GM20000 (cell line): ENCODE measurements around the gene DPH6.
A peak's percentile ranks its signal among the peaks of the same experiment; 100 is the strongest.
"Not testable (repeated sequence)": the region's sequence is repeated elsewhere in the genome, so short reads cannot be mapped to it uniquely, and the experiment has no call there.

Source experiments
- DNase-seq: peaks from one replicate; pipeline ENCODE4 v3.0.0; 2012; ENCODE audit warnings: low spot score
- CTCF ChIP-seq: IDR thresholded peaks from 2 replicates; pipeline ENCODE4 v1.5.1; 2012; ENCODE audit warnings: mild to moderate bottlenecking, control low read depth; ENCODE audit errors: extremely low read depth, missing control alignments

DPH6 gene, protein sequence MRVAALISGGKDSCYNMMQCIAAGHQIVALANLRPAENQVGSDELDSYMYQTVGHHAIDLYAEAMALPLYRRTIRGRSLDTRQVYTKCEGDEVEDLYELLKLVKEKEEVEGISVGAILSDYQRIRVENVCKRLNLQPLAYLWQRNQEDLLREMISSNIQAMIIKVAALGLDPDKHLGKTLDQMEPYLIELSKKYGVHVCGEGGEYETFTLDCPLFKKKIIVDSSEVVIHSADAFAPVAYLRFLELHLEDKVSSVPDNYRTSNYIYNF

DNA sequence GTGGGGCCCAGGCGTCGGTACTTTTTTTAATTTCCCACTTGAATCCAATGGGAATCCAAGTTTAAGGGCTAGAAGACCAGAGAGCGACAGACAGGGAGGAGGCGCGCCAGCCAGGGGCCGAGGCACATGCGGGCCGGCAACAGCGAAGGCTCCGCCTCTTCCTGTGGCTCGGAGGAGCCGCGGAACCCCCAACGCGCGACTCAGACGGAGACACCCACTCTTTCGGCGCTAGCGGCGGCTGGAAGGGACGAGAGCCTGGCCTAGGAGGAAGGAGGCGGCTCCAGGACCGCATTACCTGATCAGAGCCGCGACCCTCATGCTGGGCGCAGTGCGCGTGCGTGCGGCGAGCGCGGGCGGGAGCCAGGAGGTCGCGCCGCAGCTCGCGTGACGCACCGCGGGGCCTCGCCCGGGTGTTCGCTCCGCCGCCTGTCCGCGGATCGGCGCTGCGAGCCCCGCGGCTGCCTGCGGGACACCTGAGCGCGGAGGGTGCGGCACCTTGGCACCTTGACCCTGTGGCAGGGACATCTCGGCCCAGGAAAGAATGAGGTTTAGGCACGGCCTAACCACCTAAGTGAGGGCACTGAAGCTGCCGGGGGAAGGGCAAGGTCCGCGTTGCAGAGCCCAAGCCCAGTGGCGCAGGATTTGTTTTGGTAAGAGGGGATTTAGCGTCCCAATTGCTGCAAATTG lies at the start of gene DPH6:
DPH6 (minus strand) TSS at position 342 of the 687 bp plus-strand sequence; CDS start at position 318, 24 bp downstream.
- DNase-seq, result peak; percentile 81
- TF ChIP-seq CTCF, result no peak

DNA sequence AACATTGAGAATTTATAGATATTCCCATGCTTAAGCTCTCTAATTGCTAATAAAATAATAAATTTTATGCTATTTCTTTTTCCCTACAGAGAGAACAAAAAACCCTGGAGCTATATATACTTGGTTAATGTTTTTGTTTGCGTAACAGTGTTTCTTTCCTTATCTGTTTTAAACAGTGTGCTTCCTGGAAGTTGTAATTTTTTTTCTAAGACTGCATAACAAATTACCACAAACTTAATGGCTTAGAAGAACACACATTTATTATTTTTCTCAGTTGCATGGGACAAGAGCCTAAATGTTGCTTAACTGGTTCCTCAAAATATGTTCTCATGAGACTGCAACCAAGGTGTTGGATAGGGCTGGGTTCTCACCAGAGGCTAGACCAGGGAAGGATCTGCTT lies 49.7 kb upstream of the DPH6 start:
- DNase-seq, result no peak
- TF ChIP-seq CTCF, result no peak

GRCh38 chr15:35591987-35592386 lies 46.0 kb upstream of the DPH6 start:
- DNase-seq, result not testable (repeated sequence)

DNA sequence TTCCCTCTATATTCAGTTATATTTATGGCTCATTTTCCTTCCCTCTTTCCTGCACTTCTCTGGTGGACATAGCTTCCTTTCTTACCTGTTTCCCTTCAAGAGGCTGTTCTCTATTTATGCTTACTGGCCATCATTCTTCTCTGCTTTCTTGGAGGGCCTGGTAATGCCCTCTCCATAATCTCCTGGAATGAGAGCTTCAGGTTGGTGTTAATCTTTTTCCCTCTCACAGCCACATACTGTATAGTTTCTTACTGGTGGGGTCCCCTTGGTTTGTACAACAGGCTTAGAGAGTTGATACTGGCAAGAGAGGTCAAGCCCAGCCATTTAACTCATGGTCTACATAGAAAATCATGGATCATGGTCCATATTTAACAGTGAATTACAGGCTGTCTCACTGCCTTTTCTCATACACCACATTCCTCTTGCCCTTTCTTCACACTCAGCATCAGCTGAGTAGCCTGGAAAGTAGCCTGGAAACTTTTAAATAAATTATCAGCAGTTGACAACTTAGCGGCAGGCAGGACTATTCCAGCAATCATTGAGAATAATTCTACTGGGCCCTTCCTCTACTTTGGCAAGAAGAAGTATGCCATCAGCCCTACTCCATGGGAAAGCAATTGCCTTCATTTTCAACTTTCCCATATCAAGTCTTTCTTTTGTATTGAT lies 38.0 kb upstream of the DPH6 start:
- no peak for TF ChIP-seq CTCF
- DNase-seq, result no peak

GRCh38 chr15:35580606-35581005 lies 34.6 kb upstream of the DPH6 start:
- DNase-seq, result no peak
- TF ChIP-seq CTCF, result no peak

DNA sequence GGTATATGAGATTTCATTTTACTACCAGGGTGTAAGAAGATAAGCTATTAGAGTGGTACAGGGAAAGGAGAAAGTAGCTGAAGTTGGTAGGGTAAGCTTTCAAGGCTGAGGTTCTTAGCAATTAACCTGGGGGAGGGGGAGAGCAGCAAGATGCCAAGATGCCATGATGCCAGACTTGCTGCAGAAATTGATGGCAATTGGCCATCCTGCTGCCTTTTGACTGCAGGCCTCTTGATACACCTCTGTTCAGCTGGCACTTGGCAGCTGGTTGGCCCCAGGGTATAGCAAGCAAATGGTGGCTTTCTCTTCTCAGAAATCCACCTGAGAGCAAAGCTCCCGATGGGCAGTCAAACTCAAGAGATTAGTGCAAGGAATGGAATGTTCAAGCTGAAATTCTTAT lies 21.4 kb upstream of the DPH6 start:
- TF ChIP-seq CTCF, result no peak
- no peak for DNase-seq

- TF ChIP-seq CTCF, result no peak
- DNase-seq, result no peak
Measured at GRCh38 chr15:35566991-35567390, 21.0 kb upstream of the DPH6 start.
